Bone marrow (tissue), 2 donors: ENCODE results near the gene PGLYRP3.

ENCODE experiments used
- DNase-seq, 2 donors: peaks; one replicate each; lab custom pipeline; 2025; lab: John Stamatoyannopoulos, UW

PGLYRP3 gene, protein sequence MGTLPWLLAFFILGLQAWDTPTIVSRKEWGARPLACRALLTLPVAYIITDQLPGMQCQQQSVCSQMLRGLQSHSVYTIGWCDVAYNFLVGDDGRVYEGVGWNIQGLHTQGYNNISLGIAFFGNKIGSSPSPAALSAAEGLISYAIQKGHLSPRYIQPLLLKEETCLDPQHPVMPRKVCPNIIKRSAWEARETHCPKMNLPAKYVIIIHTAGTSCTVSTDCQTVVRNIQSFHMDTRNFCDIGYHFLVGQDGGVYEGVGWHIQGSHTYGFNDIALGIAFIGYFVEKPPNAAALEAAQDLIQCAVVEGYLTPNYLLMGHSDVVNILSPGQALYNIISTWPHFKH

GRCh38 chr1:153312570-153313186 is at the start of gene PGLYRP3:
TSS of gene PGLYRP3 (minus strand) at chr1:153312952. CDS start at chr1:153310665, 2,287 bp downstream.
- DNase-seq: no peak

DNA sequence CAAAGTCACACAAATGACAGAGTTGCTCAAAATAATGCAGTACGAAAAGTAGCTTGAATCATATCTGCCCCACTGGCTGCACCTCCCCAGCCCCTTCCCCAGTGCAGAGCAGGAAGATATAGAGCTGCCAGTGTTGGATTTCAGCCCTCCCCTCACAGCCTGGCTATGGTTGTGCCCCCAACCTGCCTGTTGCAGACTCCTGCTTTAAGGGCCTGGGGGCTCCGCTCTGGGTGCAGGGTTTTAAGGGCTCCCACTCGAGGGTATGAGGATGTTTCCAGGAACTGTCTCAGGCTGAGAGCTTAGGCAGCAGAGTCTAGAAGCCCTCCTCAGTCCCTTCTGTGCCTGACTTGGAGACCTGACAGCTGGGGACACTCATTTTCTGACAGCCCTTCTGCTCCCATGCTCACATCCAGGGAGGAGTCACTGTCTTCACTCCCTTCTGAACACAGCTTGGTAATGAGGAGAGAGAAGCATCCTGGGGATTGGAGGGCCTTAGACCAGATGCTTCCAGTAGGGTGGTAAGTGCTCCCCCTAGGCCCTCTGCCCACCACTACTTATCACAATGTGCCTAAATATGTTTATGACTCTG is 49.5 kb upstream of the PGLYRP3 start:
- DNase-seq: no peak

GRCh38 chr1:153361480-153362109 is 48.8 kb upstream of the PGLYRP3 start:
- DNase-seq: no peak

- no peak for DNase-seq
Measured at GRCh38 chr1:153360592-153361479, 48.1 kb upstream of the PGLYRP3 start.

- no peak for DNase-seq
Measured at GRCh38 chr1:153360190-153360589, 47.4 kb upstream of the PGLYRP3 start.

DNA sequence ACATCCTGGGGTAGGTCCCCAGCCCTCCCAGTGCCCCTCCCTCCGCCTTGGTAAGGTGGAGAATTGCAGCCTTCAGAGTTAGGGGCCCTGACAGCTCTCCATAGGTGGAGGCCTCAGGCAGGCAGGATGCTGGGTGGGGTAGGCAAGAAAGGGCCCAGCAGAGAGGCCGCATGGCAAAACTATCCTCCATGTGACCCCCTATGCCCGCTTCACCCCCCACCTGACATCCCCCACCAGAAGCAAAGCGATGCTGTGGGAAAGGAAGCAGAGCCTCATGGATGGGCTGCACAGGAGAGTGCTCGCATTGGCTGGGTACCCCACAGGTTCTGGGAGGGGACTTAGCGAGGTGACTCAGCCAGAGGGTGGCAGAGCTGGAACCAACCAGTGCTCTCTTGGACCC is 46.5 kb upstream of the PGLYRP3 start:
- no peak for DNase-seq

GRCh38 chr1:153358691-153358975 is 45.9 kb upstream of the PGLYRP3 start:
- DNase-seq: no peak

- no peak for DNase-seq
Measured at GRCh38 chr1:153357853-153358690, 45.3 kb upstream of the PGLYRP3 start, which contains the start of gene S100A9. TSS of gene S100A9 (plus strand) at chr1:153357854. CDS start at chr1:153358284, 430 bp downstream.

DNA sequence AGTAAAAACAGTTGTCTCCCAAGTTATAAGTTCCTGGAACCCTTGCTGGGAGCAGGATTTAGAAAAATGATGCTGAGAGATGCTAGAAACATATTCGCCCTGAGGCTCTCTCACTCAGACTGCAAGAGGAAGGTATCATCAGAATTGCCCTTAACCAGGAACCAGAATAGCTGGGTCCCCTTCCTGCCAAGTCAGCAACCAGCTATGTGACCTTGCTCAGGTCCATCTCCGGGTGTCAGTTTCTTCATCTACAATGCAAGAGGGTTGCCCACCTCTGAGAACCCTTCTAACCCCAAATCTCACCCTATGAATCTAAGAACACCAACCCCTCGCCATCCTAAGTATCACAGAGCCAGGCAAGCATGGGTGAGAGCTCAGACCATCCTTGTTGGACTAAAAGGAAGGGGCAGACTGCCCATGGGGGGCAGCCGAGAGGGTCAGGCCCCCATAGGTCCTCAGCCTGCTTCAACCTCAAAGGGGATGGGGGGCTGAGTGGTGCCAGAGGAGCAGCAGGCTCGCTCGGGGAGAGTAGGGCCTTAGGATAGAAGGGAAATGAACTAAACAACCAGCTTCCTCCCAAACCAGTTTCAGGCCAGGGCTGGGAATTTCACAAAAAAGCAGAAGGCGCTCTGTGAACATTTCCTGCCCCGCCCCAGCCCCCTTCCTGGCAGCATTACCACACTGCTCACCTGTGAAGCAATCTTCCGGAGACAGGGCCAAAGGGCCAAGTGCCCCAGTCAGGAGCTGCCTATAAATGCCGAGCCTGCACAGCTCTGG is 44.5 kb upstream of the PGLYRP3 start:
- DNase-seq: peak in 1 of 2 donors; percentile 58

DNA sequence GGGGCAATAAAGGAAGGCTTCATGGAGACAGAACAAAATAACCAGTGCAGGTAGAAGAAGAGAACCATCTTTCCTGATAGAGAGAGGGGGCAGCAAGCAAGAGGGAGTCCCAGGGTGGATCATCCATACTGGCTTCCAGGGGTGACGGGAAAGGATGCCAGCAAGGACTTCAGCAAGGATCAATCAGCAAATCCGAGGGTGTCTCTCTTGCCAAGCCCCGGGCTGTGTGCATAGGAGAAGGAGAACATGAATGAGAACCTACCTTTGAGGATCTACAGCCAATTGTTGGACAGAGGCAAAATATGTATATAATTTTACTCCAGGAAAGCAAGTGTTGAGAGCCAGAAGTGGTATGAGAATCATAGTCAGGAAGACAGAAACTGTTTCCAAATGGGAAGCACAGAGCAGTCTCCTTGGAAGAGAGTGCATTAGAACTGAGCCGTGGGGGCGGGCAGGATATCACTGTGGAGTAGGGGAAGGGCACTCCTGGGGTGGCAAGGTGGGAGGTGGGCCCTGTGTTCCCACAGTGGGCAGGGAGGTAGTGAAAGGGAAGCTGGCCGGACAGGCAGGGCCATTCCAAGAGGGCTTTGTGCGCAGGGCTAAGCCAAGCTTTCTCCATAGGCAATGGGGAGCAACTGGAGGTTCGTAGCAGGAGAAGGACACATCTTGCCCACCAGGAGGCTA is 43.8 kb upstream of the PGLYRP3 start:
- no peak for DNase-seq

DNA sequence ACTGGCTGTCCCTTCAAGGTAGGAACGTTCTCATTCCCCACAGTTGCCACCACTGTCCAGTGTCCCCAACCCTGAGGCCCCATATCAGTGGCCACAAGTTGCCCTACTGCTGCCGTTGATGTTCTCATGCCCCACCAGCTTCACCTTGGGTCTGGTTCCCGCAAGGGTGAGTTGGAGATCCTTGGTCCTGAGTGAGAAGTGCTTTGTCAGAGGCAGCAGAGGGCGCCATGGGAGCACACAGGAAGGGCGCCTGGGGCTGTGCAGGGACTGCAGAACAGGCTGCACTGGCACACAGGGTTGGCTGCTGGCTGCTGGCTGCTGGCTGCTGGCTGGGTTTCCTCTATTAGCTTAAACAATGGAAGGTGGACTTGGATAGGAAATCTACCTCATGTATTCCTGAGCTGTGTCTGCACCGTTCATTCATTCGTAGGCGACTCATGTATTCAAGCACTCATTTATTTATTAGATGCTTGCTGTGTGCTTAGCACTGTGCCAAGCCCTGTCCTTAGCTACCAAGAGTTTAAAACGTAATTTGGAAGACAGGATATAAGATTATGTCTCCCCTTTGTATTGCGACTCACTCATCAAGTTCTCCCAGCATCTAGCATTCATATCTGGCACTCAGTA is 42.8 kb upstream of the PGLYRP3 start:
- DNase-seq: peak; percentile 27 to 57

GRCh38 chr1:153354515-153355193 is 41.9 kb upstream of the PGLYRP3 start:
- DNase-seq: no peak

- DNase-seq: no peak
Measured at GRCh38 chr1:153353226-153353947, 40.6 kb upstream of the PGLYRP3 start.

GRCh38 chr1:153352523-153352922 is 39.8 kb upstream of the PGLYRP3 start:
- DNase-seq: peak; percentile 14 to 52

GRCh38 chr1:153350321-153350957 is 37.7 kb upstream of the PGLYRP3 start:
- DNase-seq: no peak

- DNase-seq: no peak
Measured at GRCh38 chr1:153349363-153350320, 36.9 kb upstream of the PGLYRP3 start.
